Epithelial cell of esophagus (primary cell): ENCODE measurements around the gene DRD4.

ENCODE experiments used
- DNase-seq: peaks from one replicate; pipeline ENCODE4 v3.0.0; 2010; ENCODE audit warnings: low read depth
- H3K4me3 ChIP-seq: 2 replicates; pipeline ENCODE4 v1.5.1; 2011; ENCODE audit warnings: mild to moderate bottlenecking, low read length, control low read depth
- CTCF ChIP-seq: IDR thresholded peaks from 2 replicates; pipeline ENCODE4 v1.5.1; 2011; ENCODE audit warnings: low read depth, mild to moderate bottlenecking, low read length, control low read depth, inconsistent platforms; ENCODE audit not compliant: insufficient read depth; ENCODE audit errors: missing control alignments

The DRD4 gene

GRCh38 chr11:609341-609811 is 27.7 kb upstream of the DRD4 start:
- no peak for DNase-seq
- H3K4me3 ChIP-seq = no peak overlapping the region
- TF ChIP-seq CTCF = no peak

GRCh38 chr11:610146-610801 is 26.8 kb upstream of the DRD4 start:
- TF ChIP-seq CTCF = no peak
- no peak overlapping the region for H3K4me3 ChIP-seq
- no peak for DNase-seq

GRCh38 chr11:611001-611996 is 25.8 kb upstream of the DRD4 start:
- H3K4me3 ChIP-seq = no peak overlapping the region
- no peak for DNase-seq
- TF ChIP-seq CTCF = no peak

DNA sequence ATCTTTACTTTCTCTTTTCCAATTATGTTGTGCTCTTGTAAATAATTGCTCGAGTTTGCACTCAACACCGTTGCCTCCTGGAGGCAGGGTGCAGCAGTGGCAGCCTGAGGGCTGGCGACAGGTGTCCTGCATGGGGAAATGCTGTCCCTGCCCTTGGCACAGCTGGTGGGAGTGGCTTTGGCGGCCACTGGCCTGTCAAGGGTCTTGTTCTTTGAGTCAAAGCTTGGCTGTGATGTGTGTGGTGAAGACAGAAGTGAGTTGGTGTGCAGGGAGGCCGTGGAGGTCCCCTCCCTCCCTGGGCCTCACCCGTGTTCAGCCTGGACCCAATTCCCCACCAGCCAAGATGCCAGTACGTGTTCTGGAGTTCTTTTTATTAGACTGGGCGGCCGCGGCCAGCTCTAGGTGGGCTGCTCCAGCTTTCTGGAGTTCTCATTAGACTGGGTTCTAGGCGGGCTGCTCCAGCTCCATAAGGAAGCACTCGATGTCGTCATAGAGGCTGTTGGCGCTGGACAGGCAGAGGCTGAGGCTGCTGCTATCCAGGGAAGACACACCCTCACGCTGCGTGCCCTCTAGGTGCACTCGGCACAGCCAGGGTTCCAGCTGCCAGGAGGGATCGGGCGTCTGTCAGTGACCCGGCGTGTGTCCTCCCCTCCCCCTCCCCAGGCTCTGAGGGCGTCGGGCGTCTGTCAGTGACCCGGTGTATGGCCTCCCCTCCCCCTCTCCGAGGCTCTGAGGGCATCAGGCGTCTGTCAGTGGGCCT is 24.7 kb upstream of the DRD4 start:
- TF ChIP-seq CTCF = peak; percentile 34
- no peak overlapping the region for H3K4me3 ChIP-seq
- peak; percentile 40 for DNase-seq

DNA sequence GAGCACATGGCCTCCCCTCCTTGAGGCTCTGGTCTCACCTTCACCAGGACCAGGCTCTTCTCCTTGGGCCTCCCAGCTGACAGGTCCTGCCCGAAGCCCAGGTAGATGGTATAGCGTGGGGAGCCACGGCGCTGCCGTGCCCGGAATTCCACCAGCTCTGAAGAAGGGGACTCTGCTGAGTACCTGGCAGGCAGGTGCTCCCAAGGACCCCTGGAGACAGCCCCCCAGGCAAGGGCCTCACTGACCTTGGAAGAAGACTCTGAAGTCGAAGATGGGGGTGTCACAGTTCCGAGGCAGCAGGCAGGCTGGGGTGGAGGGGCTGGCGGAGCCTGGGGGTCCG is 24.1 kb upstream of the DRD4 start:
- no peak for DNase-seq
- no peak for TF ChIP-seq CTCF
- no peak overlapping the region for H3K4me3 ChIP-seq

GRCh38 chr11:613369-613968 is 23.6 kb upstream of the DRD4 start:
- TF ChIP-seq CTCF = no peak
- DNase-seq = peak; percentile 86
- no peak overlapping the region for H3K4me3 ChIP-seq
